ENCODE data around the gene SIRT2. TPM values are rescaled to one million over a fixed set of nuclear protein-coding genes. Genes with fewer than 3 reads are reported as not detected.
"Not testable (repeated sequence)": the region's sequence is repeated elsewhere in the genome, so short reads cannot be mapped to it uniquely, and the experiment has no call there.

SIRT2 gene
- polyA plus RNA-seq, 1 donor (not counting 4 experiments of a cell fraction or from before 2014, with no cell fraction given): 46.6 TPM

DNA sequence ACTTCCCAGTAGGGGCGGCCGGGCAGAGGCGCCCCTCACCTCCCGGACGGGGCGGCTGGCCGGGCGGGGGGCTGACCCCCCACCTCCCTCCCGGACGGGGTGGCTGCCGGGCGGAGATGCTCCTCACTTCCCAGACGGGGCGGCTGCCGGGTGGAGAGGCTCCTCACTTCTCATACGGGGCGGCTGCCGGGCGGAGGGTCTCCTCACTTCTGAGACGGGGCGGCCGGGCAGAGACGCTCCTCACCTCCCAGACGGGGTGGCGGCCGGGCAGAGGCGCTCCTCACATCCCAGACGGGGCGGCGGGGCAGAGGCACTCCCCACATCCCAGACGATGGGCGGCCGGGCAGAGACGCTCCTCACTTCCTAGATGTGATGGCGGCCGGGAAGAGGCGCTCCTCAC, 43.7 kb downstream of the SIRT2 start:
- dilution Hi-C loops (cut with MboI; ENCODE audit: extremely low pct_ligation_motif_present, low sequenced_read_pairs); H3K9ac ChIP-seq (ENCODE audit: control insufficient read depth, extremely low read depth, insufficient read depth, low read length): not testable (repeated sequence)

GRCh38 chr19:38854961-38855360, 44.5 kb downstream of the SIRT2 start:
- H2AFZ ChIP-seq (ENCODE audit: control insufficient read depth, low read length); H3K4me3 ChIP-seq (ENCODE audit: control insufficient read depth in 2 of 3, extremely low read depth in 1 of 3, insufficient read depth in 2 of 3, low read depth in 1 of 3, low read length in 3 of 3); H3K36me3 ChIP-seq (ENCODE audit: control insufficient read depth in 2 of 2, extremely low read depth in 1 of 2, insufficient read depth in 2 of 2, low read length in 2 of 2); H3K9ac ChIP-seq (ENCODE audit: control insufficient read depth, extremely low read depth, insufficient read depth, low read length); H3K9me3 ChIP-seq (ENCODE audit: control insufficient read depth, low read depth, low read length); H3K27me3 ChIP-seq (ENCODE audit: control insufficient read depth, extremely low read depth, insufficient read depth, low read length); H3K9me1 ChIP-seq (ENCODE audit: control insufficient read depth, extremely low read depth, insufficient read depth, low read length); DNase-seq (ENCODE audit: low read depth, low spot score); FAIRE-seq; H3K4me2 ChIP-seq (ENCODE audit: control insufficient read depth, extremely low read depth, insufficient read depth, low read depth, low read length); dilution Hi-C loops (cut with MboI; ENCODE audit: extremely low pct_ligation_motif_present, low sequenced_read_pairs); H3K79me2 ChIP-seq (ENCODE audit: control insufficient read depth, insufficient read depth, low read length); H3K27ac ChIP-seq (ENCODE audit: control insufficient read depth, insufficient read depth, low read length); H4K20me1 ChIP-seq (ENCODE audit: control insufficient read depth, extremely low read depth, insufficient read depth, low read length): not testable (repeated sequence)
- peaks cover 18% of the 10 kb centered on the region for H3K4me1 ChIP-seq (ENCODE audit: control insufficient read depth, extremely low read depth, insufficient read depth, low read length)

More for the DNA sequence above, 43.7 kb downstream of the SIRT2 start:
- H3K9me1 ChIP-seq (ENCODE audit: control insufficient read depth, extremely low read depth, insufficient read depth, low read length); H3K79me2 ChIP-seq (ENCODE audit: control insufficient read depth, insufficient read depth, low read length); H4K20me1 ChIP-seq (ENCODE audit: control insufficient read depth, extremely low read depth, insufficient read depth, low read length); H2AFZ ChIP-seq (ENCODE audit: control insufficient read depth, low read length); H3K36me3 ChIP-seq (ENCODE audit: control insufficient read depth in 2 of 2, extremely low read depth in 1 of 2, insufficient read depth in 2 of 2, low read length in 2 of 2); FAIRE-seq; H3K4me2 ChIP-seq (ENCODE audit: control insufficient read depth, extremely low read depth, insufficient read depth, low read depth, low read length); H3K27ac ChIP-seq (ENCODE audit: control insufficient read depth, insufficient read depth, low read length); H3K27me3 ChIP-seq (ENCODE audit: control insufficient read depth, extremely low read depth, insufficient read depth, low read length); H3K4me3 ChIP-seq (ENCODE audit: control insufficient read depth in 2 of 3, extremely low read depth in 1 of 3, insufficient read depth in 2 of 3, low read depth in 1 of 3, low read length in 3 of 3); DNase-seq (ENCODE audit: low read depth, low spot score); H3K9me3 ChIP-seq (ENCODE audit: control insufficient read depth, low read depth, low read length): not testable (repeated sequence)
- H3K4me1 ChIP-seq (ENCODE audit: control insufficient read depth, extremely low read depth, insufficient read depth, low read length): peaks cover 17% of the 10 kb centered on the region

- no peak for FAIRE-seq
- H3K4me3 ChIP-seq (ENCODE audit: control insufficient read depth in 2 of 3, extremely low read depth in 1 of 3, insufficient read depth in 2 of 3, low read depth in 1 of 3, low read length in 3 of 3): no peak overlapping the region
- H2AFZ ChIP-seq (ENCODE audit: control insufficient read depth, low read length): no peak overlapping the region
- dilution Hi-C loops (cut with MboI; ENCODE audit: extremely low pct_ligation_motif_present, low sequenced_read_pairs): no loop called here
- no peaks in the 10 kb centered on the region for H3K9me1 ChIP-seq (ENCODE audit: control insufficient read depth, extremely low read depth, insufficient read depth, low read length)
- H3K9ac ChIP-seq (ENCODE audit: control insufficient read depth, extremely low read depth, insufficient read depth, low read length): no peak overlapping the region
- peaks cover 26% of the 10 kb centered on the region for H3K4me1 ChIP-seq (ENCODE audit: control insufficient read depth, extremely low read depth, insufficient read depth, low read length)
- no peak for DNase-seq (ENCODE audit: low read depth, low spot score)
- H3K27me3 ChIP-seq (ENCODE audit: control insufficient read depth, extremely low read depth, insufficient read depth, low read length): no peaks in the 10 kb centered on the region
- no peaks in the 10 kb centered on the region for H3K9me3 ChIP-seq (ENCODE audit: control insufficient read depth, low read depth, low read length)
- peaks cover 10% of the 10 kb centered on the region for H3K79me2 ChIP-seq (ENCODE audit: control insufficient read depth, insufficient read depth, low read length)
- TF ChIP-seq, protein P1, sequence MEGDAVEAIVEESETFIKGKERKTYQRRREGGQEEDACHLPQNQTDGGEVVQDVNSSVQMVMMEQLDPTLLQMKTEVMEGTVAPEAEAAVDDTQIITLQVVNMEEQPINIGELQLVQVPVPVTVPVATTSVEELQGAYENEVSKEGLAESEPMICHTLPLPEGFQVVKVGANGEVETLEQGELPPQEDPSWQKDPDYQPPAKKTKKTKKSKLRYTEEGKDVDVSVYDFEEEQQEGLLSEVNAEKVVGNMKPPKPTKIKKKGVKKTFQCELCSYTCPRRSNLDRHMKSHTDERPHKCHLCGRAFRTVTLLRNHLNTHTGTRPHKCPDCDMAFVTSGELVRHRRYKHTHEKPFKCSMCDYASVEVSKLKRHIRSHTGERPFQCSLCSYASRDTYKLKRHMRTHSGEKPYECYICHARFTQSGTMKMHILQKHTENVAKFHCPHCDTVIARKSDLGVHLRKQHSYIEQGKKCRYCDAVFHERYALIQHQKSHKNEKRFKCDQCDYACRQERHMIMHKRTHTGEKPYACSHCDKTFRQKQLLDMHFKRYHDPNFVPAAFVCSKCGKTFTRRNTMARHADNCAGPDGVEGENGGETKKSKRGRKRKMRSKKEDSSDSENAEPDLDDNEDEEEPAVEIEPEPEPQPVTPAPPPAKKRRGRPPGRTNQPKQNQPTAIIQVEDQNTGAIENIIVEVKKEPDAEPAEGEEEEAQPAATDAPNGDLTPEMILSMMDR (optimal IDR thresholded peaks at IDR 0.05 in 1 of 3, IDR thresholded peaks at IDR 0.05 in 1 of 3, conservative IDR thresholded peaks at IDR 0.05 in 1 of 3; ENCODE audit: extremely low read depth in 1 of 3, insufficient read depth in 2 of 3, low read length in 3 of 3): no peak
- TF ChIP-seq EZH2 (IDR thresholded peaks at IDR 0.05; ENCODE audit: low read length): no peak
- peak overlapping the region; percentile 90 for H3K4me2 ChIP-seq (ENCODE audit: control insufficient read depth, extremely low read depth, insufficient read depth, low read depth, low read length)
- no peak overlapping the region for H3K27ac ChIP-seq (ENCODE audit: control insufficient read depth, insufficient read depth, low read length)
- peaks cover 3% of the 10 kb centered on the region for H4K20me1 ChIP-seq (ENCODE audit: control insufficient read depth, extremely low read depth, insufficient read depth, low read length)
- peaks cover 2 to 5% of the 10 kb centered on the region in 2 experiments for H3K36me3 ChIP-seq (ENCODE audit: control insufficient read depth in 2 of 2, extremely low read depth in 1 of 2, insufficient read depth in 2 of 2, low read length in 2 of 2)
These were observed 46.2 kb downstream of the SIRT2 start for GRCh38 chr19:38853214-38853613.
